NB4 (cell line): ENCODE data around the gene PIK3AP1.

Experiments used
- CTCF ChIP-seq: IDR thresholded peaks from one replicate; pipeline ENCODE4 v1.5.1; 2012; ENCODE audit warnings: low read depth, low read length
- POLR2A ChIP-seq: IDR thresholded peaks from 2 replicates; pipeline ENCODE4 v1.6.1; 2011; ENCODE audit warnings: mild to moderate bottlenecking; ENCODE audit not compliant: insufficient read length; ENCODE audit errors: extremely low read depth

DNA sequence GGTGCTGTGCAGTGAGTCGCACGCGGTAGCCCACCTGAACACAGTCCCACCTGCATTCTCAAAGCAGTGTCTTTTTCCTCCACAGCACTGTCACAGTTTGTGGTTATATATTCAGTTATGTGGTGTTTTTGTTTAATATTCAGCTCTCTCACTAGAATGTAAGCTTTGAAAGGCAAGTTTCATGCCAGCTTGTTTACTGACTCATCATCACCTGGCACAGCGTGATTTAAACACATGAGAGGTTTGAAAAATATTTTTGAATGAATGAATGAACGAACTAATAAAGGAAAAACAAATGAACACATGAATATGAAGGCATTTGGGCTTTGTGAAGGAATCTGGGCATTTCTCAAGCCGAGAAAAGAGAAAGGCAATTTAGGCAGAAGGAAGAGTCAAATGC, 81.6 kb downstream of the PIK3AP1 start:
- TF ChIP-seq CTCF (no peak), POLR2A (no peak)
